ENCODE results near the gene CD300LF.

DNA sequence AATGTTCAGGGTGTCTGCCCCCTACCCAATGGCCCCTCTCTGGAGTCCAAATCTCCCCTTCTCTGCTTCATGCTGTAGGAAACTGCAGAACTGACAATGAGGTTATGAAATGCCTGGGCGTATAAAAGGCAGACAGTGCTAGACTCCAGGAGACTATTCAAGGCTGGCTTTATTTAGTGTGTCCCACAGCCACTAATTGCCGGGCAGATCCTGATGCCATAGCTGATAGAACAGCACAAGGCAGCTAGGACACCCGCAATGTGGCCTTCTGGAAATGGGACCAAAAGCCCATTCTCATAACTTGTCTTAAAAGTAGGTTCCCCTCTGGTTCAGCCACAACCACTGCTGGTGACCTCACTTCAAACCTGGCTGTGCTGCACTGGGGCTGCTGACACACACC, 60.7 kb downstream of the CD300LF start:
- TF ChIP-seq, protein P1, sequence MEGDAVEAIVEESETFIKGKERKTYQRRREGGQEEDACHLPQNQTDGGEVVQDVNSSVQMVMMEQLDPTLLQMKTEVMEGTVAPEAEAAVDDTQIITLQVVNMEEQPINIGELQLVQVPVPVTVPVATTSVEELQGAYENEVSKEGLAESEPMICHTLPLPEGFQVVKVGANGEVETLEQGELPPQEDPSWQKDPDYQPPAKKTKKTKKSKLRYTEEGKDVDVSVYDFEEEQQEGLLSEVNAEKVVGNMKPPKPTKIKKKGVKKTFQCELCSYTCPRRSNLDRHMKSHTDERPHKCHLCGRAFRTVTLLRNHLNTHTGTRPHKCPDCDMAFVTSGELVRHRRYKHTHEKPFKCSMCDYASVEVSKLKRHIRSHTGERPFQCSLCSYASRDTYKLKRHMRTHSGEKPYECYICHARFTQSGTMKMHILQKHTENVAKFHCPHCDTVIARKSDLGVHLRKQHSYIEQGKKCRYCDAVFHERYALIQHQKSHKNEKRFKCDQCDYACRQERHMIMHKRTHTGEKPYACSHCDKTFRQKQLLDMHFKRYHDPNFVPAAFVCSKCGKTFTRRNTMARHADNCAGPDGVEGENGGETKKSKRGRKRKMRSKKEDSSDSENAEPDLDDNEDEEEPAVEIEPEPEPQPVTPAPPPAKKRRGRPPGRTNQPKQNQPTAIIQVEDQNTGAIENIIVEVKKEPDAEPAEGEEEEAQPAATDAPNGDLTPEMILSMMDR (conservative IDR thresholded peaks at IDR 0.05; ENCODE audit: low read length) = no peak
- no peak for TF ChIP-seq EZH2phosphoT487 (IDR thresholded peaks at IDR 0.05; ENCODE audit: borderline replicate concordance)
